ENCODE results near the gene SCYGR2.

The SCYGR2 gene

GRCh38 chr2:227597998-227598397 is 695 bp upstream of the SCYGR2 start:
- Mint-ChIP-seq H3K4me3 (no peak overlapping the region), H3K4me1 (ENCODE audit: low read depth) (no peaks in the 10 kb centered on the region), H3K9me3 (ENCODE audit: low read depth) (no peaks in the 10 kb centered on the region), H3K27me3 (peaks cover 23% of the 10 kb centered on the region), H3K27ac (no peak overlapping the region), H3K36me3 (no peaks in the 10 kb centered on the region)

- Mint-ChIP-seq H3K36me3 (no peaks in the 10 kb centered on the region), H3K27ac (no peak overlapping the region), H3K9me3 (ENCODE audit: low read depth) (no peaks in the 10 kb centered on the region), H3K4me1 (ENCODE audit: low read depth) (no peaks in the 10 kb centered on the region), H3K27me3 (peaks cover 19% of the 10 kb centered on the region), H3K4me3 (no peak overlapping the region)
Observed at GRCh38 chr2:227602358-227602757, 3.7 kb downstream of the SCYGR2 start.

- Mint-ChIP-seq H3K9me3 (ENCODE audit: low read depth) (no peaks in the 10 kb centered on the region), H3K27ac (no peak overlapping the region), H3K36me3 (no peaks in the 10 kb centered on the region), H3K27me3 (peaks cover 21% of the 10 kb centered on the region), H3K4me1 (ENCODE audit: low read depth) (peaks cover 13% of the 10 kb centered on the region), H3K4me3 (no peak overlapping the region)
Observed at GRCh38 chr2:227606476-227606875, 7.8 kb downstream of the SCYGR2 start.

GRCh38 chr2:227607941-227608340 is 9.2 kb downstream of the SCYGR2 start:
- H3K27ac Mint-ChIP-seq, result no peak overlapping the region
- no peaks in the 10 kb centered on the region for H3K36me3 Mint-ChIP-seq
- no peaks in the 10 kb centered on the region for H3K9me3 Mint-ChIP-seq (ENCODE audit: low read depth)
- peaks cover 13% of the 10 kb centered on the region for H3K4me1 Mint-ChIP-seq (ENCODE audit: low read depth)
- peaks cover 20% of the 10 kb centered on the region for H3K27me3 Mint-ChIP-seq
- no peak overlapping the region for H3K4me3 Mint-ChIP-seq

- H3K36me3 Mint-ChIP-seq, result no peaks in the 10 kb centered on the region
- peaks cover 20% of the 10 kb centered on the region for H3K27me3 Mint-ChIP-seq
- H3K4me3 Mint-ChIP-seq, result no peak overlapping the region
- H3K9me3 Mint-ChIP-seq (ENCODE audit: low read depth), result no peaks in the 10 kb centered on the region
- H3K27ac Mint-ChIP-seq, result no peak overlapping the region
- H3K4me1 Mint-ChIP-seq (ENCODE audit: low read depth), result peaks cover 13% of the 10 kb centered on the region
Observed at GRCh38 chr2:227608561-227609338, 10.1 kb downstream of the SCYGR2 start.

- H3K27ac Mint-ChIP-seq, result no peak overlapping the region
- H3K4me3 Mint-ChIP-seq, result no peak overlapping the region
- peaks cover 14% of the 10 kb centered on the region for H3K27me3 Mint-ChIP-seq
- no peaks in the 10 kb centered on the region for H3K9me3 Mint-ChIP-seq (ENCODE audit: low read depth)
- peaks cover 13% of the 10 kb centered on the region for H3K4me1 Mint-ChIP-seq (ENCODE audit: low read depth)
- H3K36me3 Mint-ChIP-seq, result no peaks in the 10 kb centered on the region
Observed at GRCh38 chr2:227610123-227610522, 11.4 kb downstream of the SCYGR2 start.

- Mint-ChIP-seq H3K27ac (no peak overlapping the region), H3K36me3 (no peaks in the 10 kb centered on the region), H3K9me3 (ENCODE audit: low read depth) (no peaks in the 10 kb centered on the region), H3K27me3 (peaks cover 19% of the 10 kb centered on the region), H3K4me1 (ENCODE audit: low read depth) (peaks cover 13% of the 10 kb centered on the region), H3K4me3 (no peak overlapping the region)
Observed at GRCh38 chr2:227612546-227613271, 14.0 kb downstream of the SCYGR2 start.

GRCh38 chr2:227613272-227613660 is 14.6 kb downstream of the SCYGR2 start:
- H3K4me1 Mint-ChIP-seq (ENCODE audit: low read depth), result peaks cover 9% of the 10 kb centered on the region
- H3K36me3 Mint-ChIP-seq, result no peaks in the 10 kb centered on the region
- H3K9me3 Mint-ChIP-seq (ENCODE audit: low read depth), result no peaks in the 10 kb centered on the region
- no peak overlapping the region for H3K27ac Mint-ChIP-seq
- H3K27me3 Mint-ChIP-seq, result peaks cover 19% of the 10 kb centered on the region
- H3K4me3 Mint-ChIP-seq, result no peak overlapping the region

GRCh38 chr2:227614246-227614645 is 15.6 kb downstream of the SCYGR2 start:
- H3K9me3 Mint-ChIP-seq (ENCODE audit: low read depth), result no peaks in the 10 kb centered on the region
- H3K27me3 Mint-ChIP-seq, result peaks cover 17% of the 10 kb centered on the region
- peaks cover 1% of the 10 kb centered on the region for H3K4me1 Mint-ChIP-seq (ENCODE audit: low read depth)
- H3K27ac Mint-ChIP-seq, result no peak overlapping the region
- no peak overlapping the region for H3K4me3 Mint-ChIP-seq
- no peaks in the 10 kb centered on the region for H3K36me3 Mint-ChIP-seq

GRCh38 chr2:227614740-227615139 is 16.0 kb downstream of the SCYGR2 start, which contains the start of gene SCYGR3:
TSS of gene SCYGR3 (minus strand) at chr2:227614840. CDS start at chr2:227614840, 0 bp downstream.
- Mint-ChIP-seq H3K36me3 (no peaks in the 10 kb centered on the region), H3K4me1 (ENCODE audit: low read depth) (peaks cover 1% of the 10 kb centered on the region), H3K27ac (no peak within 1 kb of the TSS), H3K9me3 (ENCODE audit: low read depth) (no peaks in the 10 kb centered on the region), H3K4me3 (no peak within 1 kb of the TSS), H3K27me3 (peaks cover 15% of the 10 kb centered on the region)

GRCh38 chr2:227615181-227615580 is 16.5 kb downstream of the SCYGR2 start:
- Mint-ChIP-seq H3K9me3 (ENCODE audit: low read depth) (no peaks in the 10 kb centered on the region), H3K4me3 (no peak overlapping the region), H3K36me3 (no peaks in the 10 kb centered on the region), H3K4me1 (ENCODE audit: low read depth) (no peaks in the 10 kb centered on the region), H3K27me3 (peaks cover 13% of the 10 kb centered on the region), H3K27ac (no peak overlapping the region)

GRCh38 chr2:227615906-227616305 is 17.2 kb downstream of the SCYGR2 start:
- H3K4me1 Mint-ChIP-seq (ENCODE audit: low read depth), result no peaks in the 10 kb centered on the region
- H3K4me3 Mint-ChIP-seq, result no peak overlapping the region
- peaks cover 11% of the 10 kb centered on the region for H3K27me3 Mint-ChIP-seq
- H3K36me3 Mint-ChIP-seq, result no peaks in the 10 kb centered on the region
- no peak overlapping the region for H3K27ac Mint-ChIP-seq
- H3K9me3 Mint-ChIP-seq (ENCODE audit: low read depth), result no peaks in the 10 kb centered on the region

- Mint-ChIP-seq H3K36me3 (no peaks in the 10 kb centered on the region), H3K9me3 (ENCODE audit: low read depth) (no peaks in the 10 kb centered on the region), H3K27ac (no peak overlapping the region), H3K4me1 (ENCODE audit: low read depth) (no peaks in the 10 kb centered on the region), H3K4me3 (no peak overlapping the region), H3K27me3 (peaks cover 11% of the 10 kb centered on the region)
Observed at GRCh38 chr2:227616631-227617030, 17.9 kb downstream of the SCYGR2 start.

GRCh38 chr2:227617316-227618230 is 18.9 kb downstream of the SCYGR2 start, which contains the start of gene SCYGR4:
TSS of gene SCYGR4 (plus strand) at chr2:227617498. CDS start at chr2:227617498, 0 bp downstream.
- no peaks in the 10 kb centered on the region for H3K36me3 Mint-ChIP-seq
- no peak within 1 kb of the TSS for H3K27ac Mint-ChIP-seq
- H3K4me3 Mint-ChIP-seq, result no peak within 1 kb of the TSS

More at GRCh38 chr2:227617316-227618230, 18.9 kb downstream of the SCYGR2 start, which contains the start of gene SCYGR4:
- Mint-ChIP-seq H3K9me3 (ENCODE audit: low read depth) (no peaks in the 10 kb centered on the region), H3K27me3 (peaks cover 8% of the 10 kb centered on the region), H3K4me1 (ENCODE audit: low read depth) (no peaks in the 10 kb centered on the region)
